ENCODE measurements around the gene TFE3.

Gene TFE3

DNA sequence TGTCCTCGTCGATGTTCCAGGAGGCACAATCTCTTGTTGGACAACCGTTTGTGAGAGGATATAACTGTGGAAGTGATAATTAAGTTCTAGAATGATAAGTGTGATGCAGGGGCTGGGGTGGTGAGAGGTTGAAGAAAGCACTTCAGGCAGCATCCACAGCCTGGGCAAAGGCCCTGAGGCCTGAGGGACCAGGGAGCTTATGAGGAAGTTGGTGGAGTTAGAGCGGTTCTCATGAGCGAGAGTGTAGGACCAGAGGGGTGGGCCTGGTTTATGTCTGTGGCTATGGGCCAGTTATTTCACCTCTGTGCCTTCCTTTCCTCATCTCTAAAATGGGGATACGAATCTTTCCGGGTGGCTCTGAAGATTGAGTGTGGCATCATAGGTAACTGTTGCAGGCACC lies 18.3 kb upstream of the TFE3 start:
- DNase-seq (ENCODE audit: low read depth): no peak

DNA sequence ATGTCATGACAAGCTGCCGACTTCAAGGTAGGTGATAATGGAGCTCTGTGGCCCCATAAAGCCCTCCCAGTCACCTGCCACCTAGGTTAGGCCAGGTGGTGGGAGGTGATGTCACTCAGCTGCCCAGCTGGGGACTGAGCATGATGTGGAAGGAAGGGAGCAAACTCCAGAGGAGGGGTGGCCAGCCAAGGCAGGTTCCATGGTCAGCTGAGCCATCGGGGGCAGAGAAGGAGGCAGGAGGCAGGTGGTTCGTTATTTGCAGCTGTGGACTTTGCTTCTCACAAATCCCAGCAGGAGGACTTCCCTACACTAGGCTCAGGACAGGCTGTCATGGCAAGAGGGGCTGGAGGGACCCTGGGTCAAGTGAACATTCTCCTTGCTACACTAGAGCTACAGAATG lies 17.8 kb upstream of the TFE3 start:
- no peak for DNase-seq (ENCODE audit: low read depth)

DNA sequence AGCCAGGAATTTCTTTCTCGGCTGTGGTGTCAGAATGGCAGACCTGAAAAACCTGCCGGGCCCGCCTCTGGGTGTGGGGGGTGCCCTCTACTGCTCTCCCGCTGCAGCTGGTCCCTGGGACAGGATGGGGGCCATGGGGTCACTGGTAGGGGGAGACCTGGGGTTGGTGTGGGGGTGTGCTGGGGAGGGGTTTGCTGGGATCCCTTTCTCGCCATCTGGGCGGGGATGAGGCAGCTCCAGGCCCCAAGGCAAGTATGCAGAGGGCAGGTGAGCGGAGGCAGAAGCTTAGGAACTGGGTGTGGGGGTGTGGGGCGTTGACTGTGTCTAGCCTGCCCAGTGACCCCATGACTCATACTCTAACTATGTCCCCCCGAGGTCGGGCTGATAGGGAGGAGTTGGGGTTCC lies 16.5 kb upstream of the TFE3 start:
- no peak for DNase-seq (ENCODE audit: low read depth)

DNA sequence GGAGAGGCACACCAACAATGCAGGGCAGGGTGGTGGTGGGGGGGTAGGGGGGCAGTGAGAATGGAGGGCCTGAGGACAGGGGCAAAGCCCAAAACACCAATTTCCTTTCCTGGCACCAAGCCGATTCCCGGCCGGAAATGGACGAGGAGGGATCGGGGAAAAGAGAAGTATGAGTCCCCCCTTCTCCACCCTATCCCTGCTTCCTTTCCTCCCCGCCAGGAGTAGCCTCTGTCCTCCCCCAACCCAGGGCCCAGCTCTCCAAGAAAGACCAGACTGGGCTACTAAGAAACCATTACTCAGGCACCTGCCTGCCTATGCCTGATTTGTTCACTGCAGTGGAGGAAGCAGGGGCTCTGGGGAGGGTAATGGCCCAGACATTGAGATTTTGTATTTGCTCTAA lies 16.0 kb upstream of the TFE3 start:
- DNase-seq (ENCODE audit: low read depth): no peak

DNA sequence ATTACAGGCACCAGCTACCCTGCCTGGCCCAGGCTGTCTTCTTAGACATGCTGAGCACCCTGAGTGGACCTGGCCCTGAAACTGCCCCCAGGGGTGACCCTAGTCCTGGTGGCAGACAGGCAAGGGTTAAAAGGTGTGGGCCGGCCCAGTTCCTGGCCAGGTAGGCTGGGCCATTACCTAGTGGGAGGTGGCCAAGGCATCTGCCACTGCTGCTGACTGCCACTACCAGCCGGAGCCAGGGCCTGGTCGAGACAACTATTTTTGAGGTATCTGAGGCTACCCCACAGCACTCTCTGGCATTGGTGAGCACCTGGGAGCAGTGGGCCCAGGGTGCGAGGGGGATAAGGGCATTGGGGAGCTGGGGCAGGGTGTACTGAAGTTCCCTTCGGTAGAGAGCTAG lies 15.6 kb upstream of the TFE3 start, which contains the start of gene CCDC120:
Gene CCDC120, plus strand, starts transcription at position 206 of the 400 bp plus-strand sequence. CDS start 3,043 bp downstream, outside the sequence.
- no peak for DNase-seq (ENCODE audit: low read depth)

DNA sequence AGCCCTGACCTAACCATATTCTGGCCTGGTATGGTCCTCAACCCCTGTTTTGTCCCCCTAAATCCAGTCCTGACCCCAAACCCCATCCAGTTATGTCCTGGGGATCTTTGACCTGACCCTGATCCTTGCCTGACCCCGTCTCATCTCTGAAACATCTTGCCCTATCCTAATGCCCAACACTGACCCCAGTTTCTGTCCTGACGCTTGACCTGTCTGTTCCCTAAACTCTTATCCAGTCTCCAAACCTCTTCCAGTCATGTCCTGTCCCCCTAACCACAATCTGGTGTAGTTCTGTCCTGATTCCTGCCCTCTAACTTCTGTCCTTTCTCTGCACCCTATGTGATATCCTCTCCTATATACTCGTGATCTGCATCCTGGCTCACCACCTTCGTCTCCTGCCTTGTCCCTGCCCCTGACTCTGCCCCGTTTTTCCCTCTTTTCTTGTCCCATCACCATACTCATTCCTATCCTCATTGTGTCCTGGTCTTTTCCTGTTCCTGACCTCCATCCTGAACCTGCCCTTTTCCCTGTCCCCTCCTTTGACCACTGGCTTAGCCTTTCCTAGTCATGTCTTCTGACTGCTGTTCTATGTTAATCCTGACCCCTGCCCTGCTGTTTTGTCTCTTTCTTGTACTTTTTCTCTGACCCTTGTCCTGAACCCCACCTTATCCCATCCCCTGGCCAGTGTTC lies 11.1 kb upstream of the TFE3 start:
- no peak for DNase-seq (ENCODE audit: low read depth)

DNA sequence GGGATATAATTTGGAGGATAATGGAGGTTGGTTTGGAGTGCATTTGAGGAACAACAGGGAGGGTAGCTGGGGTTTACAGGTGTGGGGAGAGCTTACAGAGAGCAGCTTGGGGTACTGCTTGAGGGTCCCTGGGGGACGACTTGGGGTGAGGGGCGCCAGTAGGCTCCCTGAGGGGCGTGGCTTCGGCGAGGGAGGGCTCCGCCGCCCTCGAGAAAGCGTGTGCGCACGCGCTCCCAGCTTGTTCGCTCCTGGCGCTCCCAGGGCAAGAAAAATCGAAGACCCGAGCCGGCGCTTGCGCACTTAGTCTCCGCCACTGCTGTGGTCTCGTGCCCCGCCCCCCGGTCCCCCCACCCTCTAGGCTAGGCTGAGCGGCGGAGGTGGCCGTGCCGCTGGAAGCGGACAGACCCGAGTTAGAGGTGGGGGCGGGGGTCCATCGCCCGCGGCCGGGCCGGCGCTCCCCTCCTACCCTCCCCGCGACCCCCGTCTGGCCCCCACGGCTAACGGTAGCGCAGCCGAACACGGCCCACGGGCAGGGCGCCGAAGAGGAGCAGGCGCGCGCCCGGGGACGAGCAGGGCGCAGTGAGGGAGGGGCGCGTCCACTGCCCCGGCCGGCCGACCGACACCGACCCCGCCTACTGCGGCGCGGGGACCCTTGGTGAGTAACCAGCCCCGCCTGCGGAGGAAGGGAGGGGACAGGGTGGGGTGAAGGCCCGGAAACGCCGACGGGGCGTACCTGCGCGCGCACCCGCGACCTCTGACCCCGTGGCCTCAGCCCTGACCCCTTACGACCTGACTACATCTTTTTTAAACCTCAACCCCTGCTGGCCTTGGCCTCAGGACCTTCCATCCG lies 10.3 kb upstream of the TFE3 start:
- DNase-seq (ENCODE audit: low read depth): peak; percentile 42

DNA sequence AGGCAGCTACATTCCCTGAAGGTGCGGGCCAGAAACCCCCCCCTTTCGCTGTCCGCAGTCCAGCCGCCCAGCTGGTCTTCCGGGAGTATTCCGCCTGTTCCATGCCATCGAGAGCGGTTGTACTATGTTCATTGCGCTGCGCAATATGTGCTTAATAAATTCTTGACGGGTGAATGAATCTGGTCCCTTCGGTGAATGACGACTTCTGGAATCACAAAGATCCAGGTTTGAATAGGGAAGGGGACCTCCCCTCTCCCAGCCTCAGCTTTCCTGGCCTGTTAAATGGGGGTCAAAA lies 777 bp upstream of the TFE3 start:
- DNase-seq (ENCODE audit: low read depth): no peak

DNA sequence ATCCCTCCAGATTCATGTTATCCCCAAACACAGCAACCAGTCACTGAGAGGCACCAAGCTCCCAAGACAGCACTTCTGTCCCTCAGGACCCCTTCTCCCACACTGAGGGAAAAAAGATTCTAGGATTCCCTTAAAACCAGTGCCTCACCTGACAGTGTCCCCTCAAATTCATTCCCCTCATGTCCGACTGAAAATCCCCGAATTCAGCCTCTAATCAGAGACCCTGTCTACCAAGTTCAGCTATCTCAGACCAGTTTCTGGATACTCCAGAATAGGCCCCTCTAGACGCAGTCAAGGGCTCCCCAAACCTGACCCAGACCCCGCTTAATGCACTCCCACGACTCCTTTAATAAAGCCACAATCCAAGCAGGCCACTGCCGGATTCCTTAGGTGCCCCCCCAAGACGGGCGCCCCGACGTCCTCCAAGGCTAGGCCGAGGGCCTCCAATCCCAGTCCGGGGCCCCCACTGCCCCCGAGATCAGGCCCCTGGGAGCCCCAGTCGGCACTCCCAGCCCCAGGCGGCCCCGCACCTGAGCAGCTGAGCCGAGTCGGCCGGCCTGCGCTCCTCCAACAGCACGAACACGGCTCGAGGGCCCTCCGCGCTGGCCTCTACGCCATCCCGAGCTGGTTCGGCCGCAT lies 457 bp downstream of the TFE3 start:
- no peak for DNase-seq (ENCODE audit: low read depth)

DNA sequence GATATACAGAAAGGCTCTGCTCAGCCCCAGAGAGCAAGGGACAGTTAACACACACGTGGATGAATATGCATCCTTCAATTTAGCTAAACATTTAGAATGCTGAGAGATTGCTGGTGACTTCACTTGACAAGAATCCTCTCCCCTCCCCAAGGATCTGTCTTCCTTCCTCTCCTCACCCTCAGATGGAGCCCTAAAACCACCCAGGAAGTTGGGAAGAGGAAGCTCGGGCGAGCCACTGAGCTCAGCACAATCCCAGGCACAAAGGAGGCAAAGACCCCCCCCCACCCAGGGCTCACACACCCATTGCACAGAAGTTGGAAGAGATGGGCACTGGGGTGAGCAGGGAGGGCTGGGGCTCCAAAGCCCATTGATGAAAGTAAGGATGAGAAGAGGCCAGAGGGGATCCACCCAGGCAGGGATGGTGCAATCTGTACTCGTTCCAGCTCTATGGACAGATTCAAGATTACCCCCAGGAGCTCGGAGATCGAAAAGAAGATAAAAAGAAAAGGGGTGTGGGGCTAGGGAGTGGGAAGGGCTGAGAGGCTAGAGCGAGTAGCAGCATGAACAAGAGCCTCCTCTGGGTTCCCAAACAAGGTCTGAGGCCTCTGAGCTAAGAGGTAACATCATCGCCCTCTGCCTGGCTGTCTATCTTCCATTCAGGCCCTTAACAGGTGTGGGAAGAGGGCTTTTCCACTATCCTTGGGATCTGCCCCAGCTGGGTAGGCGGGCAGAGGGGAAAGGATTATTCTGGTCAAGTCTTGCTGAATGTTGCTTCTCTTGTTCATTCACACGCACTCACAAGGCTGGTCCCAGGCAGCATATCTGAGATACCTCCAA lies 1.2 kb downstream of the TFE3 start:
- no peak for DNase-seq (ENCODE audit: low read depth)

DNA sequence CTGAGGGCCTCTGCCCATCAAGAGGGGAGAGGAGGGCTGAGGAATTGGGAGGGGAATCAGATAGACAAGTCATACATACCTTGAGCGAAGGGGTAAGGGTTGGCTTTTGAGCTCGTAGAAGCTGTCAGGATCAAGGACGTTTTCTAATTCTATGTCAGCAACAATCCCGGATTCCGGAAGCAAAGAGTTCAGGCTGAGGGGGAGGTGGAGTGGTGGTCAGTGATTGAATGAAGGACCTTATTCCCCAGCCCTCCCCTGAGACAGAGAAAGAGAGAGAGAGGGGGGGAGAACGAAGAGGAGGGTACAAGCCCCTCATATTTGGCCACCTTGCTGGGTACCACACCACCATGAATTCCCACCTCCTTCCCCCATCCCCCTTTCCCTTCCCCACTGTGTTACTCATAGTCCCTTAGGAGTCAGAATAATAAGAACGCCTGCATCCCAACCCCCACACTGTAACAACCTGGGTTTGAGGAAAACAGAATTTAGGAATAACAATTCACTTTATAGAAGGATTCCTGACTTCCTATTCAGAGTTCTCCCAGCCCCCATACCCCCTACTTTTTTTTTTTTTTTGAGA lies 2.7 kb downstream of the TFE3 start:
- no peak for DNase-seq (ENCODE audit: low read depth)

DNA sequence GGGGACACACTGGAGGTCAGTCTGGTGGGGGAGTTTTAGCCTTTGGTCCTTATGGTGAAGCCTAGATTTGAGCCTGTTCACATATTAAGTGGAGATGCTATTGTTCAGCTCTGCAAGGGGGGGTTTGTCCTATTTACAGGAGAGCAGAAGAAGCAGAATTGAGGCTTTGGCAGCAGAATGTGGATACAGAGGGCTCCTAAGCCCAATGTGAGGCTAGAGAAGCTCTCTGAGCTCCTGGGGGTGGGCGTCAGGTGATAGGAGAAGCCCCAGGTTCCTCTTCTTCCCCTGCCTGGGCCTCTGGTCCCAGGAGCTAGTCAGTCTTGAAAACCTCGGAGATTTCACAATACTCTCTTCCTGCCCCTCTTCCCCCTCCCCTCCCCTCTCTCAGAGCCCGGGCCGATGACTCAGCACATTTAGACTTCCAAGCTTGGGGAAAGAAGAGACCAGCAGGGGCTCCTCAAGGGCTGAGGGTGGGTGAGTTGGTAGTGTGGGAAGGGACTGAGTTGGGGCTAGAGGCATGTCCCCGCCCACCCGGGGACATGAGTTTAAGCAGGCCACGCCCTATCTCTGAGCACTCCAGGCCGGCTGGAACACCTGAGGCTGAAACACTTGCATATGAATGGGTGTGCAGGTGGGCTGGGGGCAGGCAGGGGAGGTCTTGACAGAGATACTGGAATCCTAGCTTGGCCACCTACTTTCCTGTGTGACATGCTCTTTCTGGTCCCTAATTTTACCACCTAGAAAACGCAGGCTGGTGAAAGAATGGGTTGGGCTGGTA lies 3.4 kb downstream of the TFE3 start:
- DNase-seq (ENCODE audit: low read depth): peak; percentile 19

DNA sequence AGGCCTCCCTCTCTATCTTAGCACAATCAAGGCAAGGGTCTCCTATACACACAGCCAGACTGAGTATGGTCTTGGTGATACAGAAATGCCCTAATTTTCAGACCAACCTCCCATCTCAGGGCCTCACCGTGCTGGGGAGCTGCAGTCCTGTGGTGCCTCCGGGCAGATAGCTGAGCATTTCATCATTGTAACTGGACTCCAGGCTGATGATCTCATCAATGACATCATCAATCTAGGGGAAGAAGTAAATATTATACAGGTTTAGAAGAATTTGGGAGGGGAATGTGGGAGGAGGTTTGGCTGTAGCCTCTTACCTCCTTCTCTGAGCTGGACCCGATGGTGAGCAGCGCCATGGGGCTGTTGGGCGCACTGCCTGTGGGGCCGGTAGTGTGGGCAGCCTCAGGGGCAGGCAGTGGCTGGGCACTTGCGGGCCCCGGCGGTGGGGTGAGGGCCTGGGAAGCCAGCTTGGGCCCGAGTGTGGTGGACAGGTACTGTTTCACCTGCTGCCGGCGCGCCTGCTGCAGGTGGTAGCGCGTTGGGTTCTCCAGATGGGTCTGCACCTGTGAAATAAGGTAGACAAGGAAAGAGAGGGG lies 5.2 kb downstream of the TFE3 start:
- no peak for DNase-seq (ENCODE audit: low read depth)

DNA sequence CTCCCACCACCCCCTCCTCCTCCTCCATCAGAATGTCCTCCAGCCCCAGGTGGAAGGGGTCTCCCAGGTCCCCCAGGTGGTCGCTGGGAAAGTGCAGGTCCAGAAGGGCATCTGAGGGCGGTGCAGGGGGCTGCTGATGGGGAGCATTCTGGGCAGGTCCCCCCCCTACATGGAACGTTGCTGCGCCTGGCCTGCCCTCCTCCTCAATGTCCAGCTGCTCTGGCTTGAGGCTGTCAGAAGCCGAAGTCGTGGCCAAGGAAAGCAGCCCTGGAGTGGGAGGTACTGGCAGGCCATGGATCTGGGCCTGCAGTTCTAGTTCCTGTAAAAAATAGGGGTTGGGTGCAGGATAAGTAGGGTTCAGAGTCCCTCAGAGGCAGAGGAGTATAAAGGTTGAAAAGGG lies 12.9 kb downstream of the TFE3 start:
- no peak for DNase-seq (ENCODE audit: low read depth)

DNA sequence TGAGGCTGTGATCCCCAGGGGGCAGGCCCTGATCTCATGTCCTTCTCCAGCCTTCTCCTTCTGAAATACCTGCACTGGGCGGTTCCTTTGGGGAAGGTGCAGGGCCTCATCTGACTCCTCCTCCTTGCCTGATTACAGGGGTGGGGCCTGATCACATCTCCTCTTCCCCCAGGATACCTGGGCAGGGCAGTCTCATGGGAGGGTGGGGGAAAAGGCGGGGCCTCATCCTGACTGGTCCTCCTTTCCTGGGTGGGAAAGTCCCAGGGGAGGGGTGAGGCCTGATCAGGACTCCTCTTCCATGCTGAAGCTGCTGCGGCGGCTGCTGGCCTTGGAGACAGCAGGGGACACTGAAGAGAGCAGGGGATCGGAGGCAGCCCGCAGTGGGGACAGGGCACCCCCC lies 13.3 kb downstream of the TFE3 start:
- no peak for DNase-seq (ENCODE audit: low read depth)

DNA sequence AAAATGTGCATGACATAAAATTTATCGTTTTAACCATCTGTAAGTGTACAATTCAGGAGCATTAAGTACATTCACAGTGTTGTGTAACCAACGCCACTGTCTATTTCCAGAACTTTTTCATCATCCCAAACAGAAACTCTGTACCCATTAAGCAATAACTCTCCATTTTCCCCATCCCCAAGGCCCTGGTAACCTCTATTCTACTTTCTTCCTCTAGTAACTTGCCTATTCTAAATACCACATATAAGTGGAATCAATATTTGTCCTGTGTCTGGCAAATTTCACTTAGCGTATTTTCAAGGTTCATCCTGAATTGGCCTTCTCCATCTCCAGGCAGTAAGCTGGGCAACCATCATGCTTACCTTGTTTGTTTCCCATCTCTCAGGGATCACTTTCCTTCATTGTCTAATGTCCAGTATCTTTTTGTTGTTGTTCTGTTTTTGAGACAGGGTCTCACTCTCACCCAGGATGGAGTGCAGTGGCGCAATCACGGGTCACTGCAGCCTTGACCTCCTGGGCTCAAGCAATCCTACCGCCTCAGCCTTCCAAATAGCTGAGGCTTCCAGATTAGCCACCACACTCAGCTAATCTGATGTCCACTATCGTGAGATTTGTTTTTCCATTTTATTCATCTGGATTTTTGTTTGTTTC lies 23.4 kb downstream of the TFE3 start:
- no peak for DNase-seq (ENCODE audit: low read depth)

DNA sequence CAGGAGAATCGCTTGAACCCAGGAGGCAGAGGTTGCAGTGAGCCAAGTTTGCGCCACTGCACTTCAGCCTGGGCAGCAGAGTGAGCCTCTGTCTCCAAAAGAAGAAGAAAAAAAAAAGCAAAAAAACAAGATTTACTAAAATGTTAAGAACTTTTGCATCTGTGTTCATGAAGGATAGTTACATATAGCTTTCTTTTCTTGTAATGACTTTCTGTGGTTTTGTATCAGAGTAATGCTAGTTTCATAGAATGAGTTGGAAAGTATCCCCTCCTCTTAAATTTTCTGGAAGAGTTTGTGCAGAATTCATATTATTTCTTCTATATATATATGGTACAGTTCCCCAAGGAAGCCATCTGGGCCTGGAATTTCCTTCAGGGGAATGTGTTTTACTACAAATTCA lies 24.1 kb downstream of the TFE3 start:
- DNase-seq (ENCODE audit: low read depth): no peak

DNA sequence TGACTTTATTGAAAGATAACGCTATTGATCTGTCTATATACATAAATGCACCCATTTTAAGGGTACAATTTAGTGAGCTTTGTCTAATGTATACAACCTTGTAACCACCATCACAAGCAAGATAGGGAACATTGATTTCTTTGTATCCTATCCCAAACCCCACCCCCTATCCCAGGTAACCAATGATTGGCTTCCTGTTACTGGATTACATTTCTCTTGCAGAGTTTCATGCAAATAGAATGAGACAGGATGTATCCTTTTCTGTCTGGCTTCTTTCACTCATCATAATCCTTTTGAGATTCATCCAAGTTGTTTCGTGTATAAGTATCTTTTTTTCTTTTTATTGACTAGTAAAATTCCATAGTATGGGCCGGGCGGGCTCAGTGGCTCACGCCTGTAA lies 39.5 kb downstream of the TFE3 start:
- no peak for DNase-seq (ENCODE audit: low read depth)

DNA sequence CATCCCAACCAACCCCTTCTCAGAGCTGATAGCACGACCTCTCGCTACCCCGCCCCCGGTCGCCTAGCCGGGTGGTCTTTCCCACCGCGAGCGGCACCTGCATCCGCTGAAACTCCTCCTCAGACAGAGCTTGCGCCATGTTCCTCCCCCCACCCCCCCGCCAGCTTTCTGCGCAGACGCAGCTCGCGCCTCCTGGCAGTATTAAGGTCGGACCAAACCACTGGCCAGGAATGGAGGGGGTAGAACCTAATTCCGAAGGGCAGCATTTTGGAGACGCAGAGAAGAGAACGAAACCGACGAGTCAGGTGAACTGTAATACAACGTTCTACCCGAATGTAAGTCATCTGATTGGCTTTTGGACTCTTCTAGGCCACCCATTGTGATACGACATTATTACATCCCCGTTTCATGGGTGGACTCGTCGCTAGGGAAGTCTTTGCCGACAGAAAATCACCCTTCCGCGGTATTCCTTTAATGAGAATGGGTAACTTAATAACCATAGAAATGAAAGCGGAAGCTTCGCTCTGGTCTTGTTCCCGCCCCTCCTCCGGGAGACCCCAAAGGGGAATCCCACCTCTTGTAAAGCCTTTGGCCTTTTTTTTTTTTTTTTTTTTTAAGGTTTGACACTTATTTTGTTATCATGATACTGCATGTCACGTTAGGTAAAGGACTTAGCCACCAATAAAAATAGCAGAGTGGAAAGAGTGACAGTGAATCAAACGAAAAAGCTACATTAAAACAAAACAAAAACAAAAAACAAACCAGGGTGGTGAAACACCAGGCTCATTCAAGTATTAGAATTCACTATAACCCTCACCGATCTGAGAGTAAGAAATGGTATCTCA lies 40.8 kb downstream of the TFE3 start, which contains the start of gene GRIPAP1:
Gene GRIPAP1, minus strand, starts transcription at position 174 of the 845 bp plus-strand sequence. Its CDS starts 35 bp downstream, at position 139.
- peak; percentile 62 for DNase-seq (ENCODE audit: low read depth)
